GM12878 (cell line): ENCODE results near the gene NUTM1. TPM values are rescaled to one million over a fixed set of nuclear protein-coding genes. Genes with fewer than 3 reads are reported as not detected.

Experiments used
- DPF2 ChIP-seq: fragments of 450-650 bp; IDR thresholded peaks from 2 replicates; pipeline ENCODE4 v1.6.1; 2017; ENCODE audit warnings: mild to moderate bottlenecking
- FOS ChIP-seq: IDR thresholded peaks from 3 replicates; pipeline ENCODE4 v1.6.1; 2011; ENCODE audit warnings: borderline replicate concordance; ENCODE audit not compliant: insufficient read length; ENCODE audit errors: extremely low read depth
- POU2F2 ChIP-seq: IDR thresholded peaks from 3 replicates; pipeline ENCODE4 v1.6.1; 2011; ENCODE audit warnings: low read depth, mild to moderate bottlenecking, low read length, borderline replicate concordance
- WRNIP1 ChIP-seq: IDR thresholded peaks from 2 replicates; pipeline ENCODE4 v1.6.1; 2011; ENCODE audit warnings: low read depth, low read length, improper control_type of control experiment, borderline replicate concordance
- YY1 ChIP-seq: IDR thresholded peaks from 2 replicates; pipeline ENCODE4 v1.6.1; 2011; ENCODE audit warnings: low read depth, mild to moderate bottlenecking, low read length
- ZZZ3 ChIP-seq: IDR thresholded peaks from 2 replicates; pipeline ENCODE4 v1.6.1; 2011; ENCODE audit warnings: low read depth; ENCODE audit not compliant: control insufficient read depth, insufficient read length
- polyA plus RNA-seq, 11 experiments: library from polyadenylated mRNA; depleted of rRNA in 4 of 11; unstranded in 6 of 11; stranded (reverse) in 5 of 11; fragments of >200 nt; fragmentation: Nextera tagmentation in 4 of 11; fragmentation: Illumina TruSeq in 1 of 11; extraction: Ambion mirVana in 4 of 11; extraction: Trizol in 1 of 11; gene quantifications; 1 replicate in 1 of 11; 2 replicates in 10 of 11; pipeline versions ENCODE4 v1.2.1 to v1.2.3, GENCODE V29; 2011 to 2016; ENCODE audit warnings: inconsistent platforms in 2 of 11, missing spikeins in 2 of 11, low read depth in 1 of 11
- total RNA-seq, 4 experiments: library from RNA; depleted of rRNA in 3 of 4; stranded (reverse); fragments of >200 nt in 3 of 4; fragmentation: Illumina TruSeq in 1 of 4; extraction: Trizol in 1 of 4; gene quantifications; 2 replicates each; pipeline versions ENCODE4 v1.2.1 to v1.2.3, GENCODE V29; 2013 to 2021
- TF ChIP-seq, protein P1 (sequence below): fragments of 450-650 bp; IDR thresholded peaks from 2 replicates; pipeline ENCODE4 v1.6.1; 2016; ENCODE audit warnings: mild to moderate bottlenecking
- TF ChIP-seq, protein P2 (sequence below): fragments of 450-650 bp; IDR thresholded peaks from 2 replicates; pipeline ENCODE4 v1.6.1; 2017; ENCODE audit warnings: antibody characterized with exemption, mild to moderate bottlenecking, moderate library complexity
- TF ChIP-seq, protein P3 (sequence below): fragments of 450-650 bp; IDR thresholded peaks from 2 replicates; pipeline ENCODE4 v1.6.1; 2017; ENCODE audit warnings: borderline replicate concordance
- TF ChIP-seq, protein P4 (sequence below): fragments of 450-650 bp; IDR thresholded peaks from 2 replicates; pipeline ENCODE4 v1.6.1; 2017; ENCODE audit warnings: mild to moderate bottlenecking, moderate library complexity

NUTM1 gene
- total and polyA plus RNA-seq, 10 of the 15 experiments (the other 5 are each of a cell fraction or from before 2014, with no cell fraction given): under 0.01 to 0.05 TPM; not detected in 8

GRCh38 chr15:34336231-34336990 lies 6.7 kb upstream of the NUTM1 start (continued):
- TF ChIP-seq, protein P1, sequence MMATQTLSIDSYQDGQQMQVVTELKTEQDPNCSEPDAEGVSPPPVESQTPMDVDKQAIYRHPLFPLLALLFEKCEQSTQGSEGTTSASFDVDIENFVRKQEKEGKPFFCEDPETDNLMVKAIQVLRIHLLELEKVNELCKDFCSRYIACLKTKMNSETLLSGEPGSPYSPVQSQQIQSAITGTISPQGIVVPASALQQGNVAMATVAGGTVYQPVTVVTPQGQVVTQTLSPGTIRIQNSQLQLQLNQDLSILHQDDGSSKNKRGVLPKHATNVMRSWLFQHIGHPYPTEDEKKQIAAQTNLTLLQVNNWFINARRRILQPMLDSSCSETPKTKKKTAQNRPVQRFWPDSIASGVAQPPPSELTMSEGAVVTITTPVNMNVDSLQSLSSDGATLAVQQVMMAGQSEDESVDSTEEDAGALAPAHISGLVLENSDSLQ: peak; percentile 21; the same call in 1 of the 2 replicates
- TF ChIP-seq DPF2 (0 out of 2 replicates have a peak, but pooled peaks have one; percentile 17), WRNIP1 (no peak), FOS (no peak), YY1 (peak; percentile 82), ZZZ3 (no peak), POU2F2 (peak; percentile 39; the same call in 1 of the 3 replicates)
- TF ChIP-seq, protein P2, sequence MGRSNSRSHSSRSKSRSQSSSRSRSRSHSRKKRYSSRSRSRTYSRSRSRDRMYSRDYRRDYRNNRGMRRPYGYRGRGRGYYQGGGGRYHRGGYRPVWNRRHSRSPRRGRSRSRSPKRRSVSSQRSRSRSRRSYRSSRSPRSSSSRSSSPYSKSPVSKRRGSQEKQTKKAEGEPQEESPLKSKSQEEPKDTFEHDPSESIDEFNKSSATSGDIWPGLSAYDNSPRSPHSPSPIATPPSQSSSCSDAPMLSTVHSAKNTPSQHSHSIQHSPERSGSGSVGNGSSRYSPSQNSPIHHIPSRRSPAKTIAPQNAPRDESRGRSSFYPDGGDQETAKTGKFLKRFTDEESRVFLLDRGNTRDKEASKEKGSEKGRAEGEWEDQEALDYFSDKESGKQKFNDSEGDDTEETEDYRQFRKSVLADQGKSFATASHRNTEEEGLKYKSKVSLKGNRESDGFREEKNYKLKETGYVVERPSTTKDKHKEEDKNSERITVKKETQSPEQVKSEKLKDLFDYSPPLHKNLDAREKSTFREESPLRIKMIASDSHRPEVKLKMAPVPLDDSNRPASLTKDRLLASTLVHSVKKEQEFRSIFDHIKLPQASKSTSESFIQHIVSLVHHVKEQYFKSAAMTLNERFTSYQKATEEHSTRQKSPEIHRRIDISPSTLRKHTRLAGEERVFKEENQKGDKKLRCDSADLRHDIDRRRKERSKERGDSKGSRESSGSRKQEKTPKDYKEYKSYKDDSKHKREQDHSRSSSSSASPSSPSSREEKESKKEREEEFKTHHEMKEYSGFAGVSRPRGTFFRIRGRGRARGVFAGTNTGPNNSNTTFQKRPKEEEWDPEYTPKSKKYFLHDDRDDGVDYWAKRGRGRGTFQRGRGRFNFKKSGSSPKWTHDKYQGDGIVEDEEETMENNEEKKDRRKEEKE: no peak
- TF ChIP-seq, protein P3, sequence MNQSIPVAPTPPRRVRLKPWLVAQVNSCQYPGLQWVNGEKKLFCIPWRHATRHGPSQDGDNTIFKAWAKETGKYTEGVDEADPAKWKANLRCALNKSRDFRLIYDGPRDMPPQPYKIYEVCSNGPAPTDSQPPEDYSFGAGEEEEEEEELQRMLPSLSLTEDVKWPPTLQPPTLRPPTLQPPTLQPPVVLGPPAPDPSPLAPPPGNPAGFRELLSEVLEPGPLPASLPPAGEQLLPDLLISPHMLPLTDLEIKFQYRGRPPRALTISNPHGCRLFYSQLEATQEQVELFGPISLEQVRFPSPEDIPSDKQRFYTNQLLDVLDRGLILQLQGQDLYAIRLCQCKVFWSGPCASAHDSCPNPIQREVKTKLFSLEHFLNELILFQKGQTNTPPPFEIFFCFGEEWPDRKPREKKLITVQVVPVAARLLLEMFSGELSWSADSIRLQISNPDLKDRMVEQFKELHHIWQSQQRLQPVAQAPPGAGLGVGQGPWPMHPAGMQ: no peak
- TF ChIP-seq, protein P4, sequence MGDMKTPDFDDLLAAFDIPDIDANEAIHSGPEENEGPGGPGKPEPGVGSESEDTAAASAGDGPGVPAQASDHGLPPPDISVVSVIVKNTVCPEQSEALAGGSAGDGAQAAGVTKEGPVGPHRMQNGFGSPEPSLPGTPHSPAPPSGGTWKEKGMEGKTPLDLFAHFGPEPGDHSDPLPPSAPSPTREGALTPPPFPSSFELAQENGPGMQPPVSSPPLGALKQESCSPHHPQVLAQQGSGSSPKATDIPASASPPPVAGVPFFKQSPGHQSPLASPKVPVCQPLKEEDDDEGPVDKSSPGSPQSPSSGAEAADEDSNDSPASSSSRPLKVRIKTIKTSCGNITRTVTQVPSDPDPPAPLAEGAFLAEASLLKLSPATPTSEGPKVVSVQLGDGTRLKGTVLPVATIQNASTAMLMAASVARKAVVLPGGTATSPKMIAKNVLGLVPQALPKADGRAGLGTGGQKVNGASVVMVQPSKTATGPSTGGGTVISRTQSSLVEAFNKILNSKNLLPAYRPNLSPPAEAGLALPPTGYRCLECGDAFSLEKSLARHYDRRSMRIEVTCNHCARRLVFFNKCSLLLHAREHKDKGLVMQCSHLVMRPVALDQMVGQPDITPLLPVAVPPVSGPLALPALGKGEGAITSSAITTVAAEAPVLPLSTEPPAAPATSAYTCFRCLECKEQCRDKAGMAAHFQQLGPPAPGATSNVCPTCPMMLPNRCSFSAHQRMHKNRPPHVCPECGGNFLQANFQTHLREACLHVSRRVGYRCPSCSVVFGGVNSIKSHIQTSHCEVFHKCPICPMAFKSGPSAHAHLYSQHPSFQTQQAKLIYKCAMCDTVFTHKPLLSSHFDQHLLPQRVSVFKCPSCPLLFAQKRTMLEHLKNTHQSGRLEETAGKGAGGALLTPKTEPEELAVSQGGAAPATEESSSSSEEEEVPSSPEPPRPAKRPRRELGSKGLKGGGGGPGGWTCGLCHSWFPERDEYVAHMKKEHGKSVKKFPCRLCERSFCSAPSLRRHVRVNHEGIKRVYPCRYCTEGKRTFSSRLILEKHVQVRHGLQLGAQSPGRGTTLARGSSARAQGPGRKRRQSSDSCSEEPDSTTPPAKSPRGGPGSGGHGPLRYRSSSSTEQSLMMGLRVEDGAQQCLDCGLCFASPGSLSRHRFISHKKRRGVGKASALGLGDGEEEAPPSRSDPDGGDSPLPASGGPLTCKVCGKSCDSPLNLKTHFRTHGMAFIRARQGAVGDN: peak; percentile 99
- TF ChIP-seq, all 136 proteins: peak for 17
